T-helper 1 cell treated with Interleukin-12 subunit alpha and Interleukin-12 subunit beta and Interleukin-4 antibody, amounts not matched to agents 30 ng/mL and 1 ng/mL, for 36 hours (primary cell): ENCODE measurements around the gene LPA. TPM values are rescaled to one million over a fixed set of nuclear protein-coding genes. Genes with fewer than 3 reads are reported as not detected.

Experiments
- intact Hi-C: fragments of 100-400 bp; cut with micrococcal nuclease; formaldehyde crosslinking; loops from one replicate; pipeline ENCODE4 v1.15.1; 2024
- total RNA-seq: library from RNA; stranded (reverse); gene quantifications from 2 replicates; pipeline ENCODE4 v1.2.3, GENCODE V29; 2022

The LPA gene
- total RNA-seq, 1 donor from 2014 or later: not detected

- intact Hi-C loops: no loop called here
These were observed 144.9 kb downstream of the LPA start for GRCh38 chr6:160519133-160519532.

- intact Hi-C loops: no loop called here
These were observed 150.2 kb downstream of the LPA start for GRCh38 chr6:160513836-160514235.

- intact Hi-C loops: no loop called here
These were observed 153.0 kb downstream of the LPA start for GRCh38 chr6:160510976-160511617.

- intact Hi-C loops: no loop called here
These were observed 153.9 kb downstream of the LPA start for GRCh38 chr6:160510199-160510598.

- intact Hi-C loops: no loop called here
These were observed 154.5 kb downstream of the LPA start for GRCh38 chr6:160509610-160510009.

GRCh38 chr6:160508599-160508998, 155.5 kb downstream of the LPA start:
- intact Hi-C loops: no loop called here

- intact Hi-C loops: no loop called here
These were observed 156.7 kb downstream of the LPA start for GRCh38 chr6:160507420-160507819.

- intact Hi-C loops: no loop called here
These were observed 158.1 kb downstream of the LPA start for GRCh38 chr6:160505970-160506369.

GRCh38 chr6:160500639-160501038, 163.4 kb downstream of the LPA start:
- intact Hi-C loops: loop anchor here (2.0 kb wide), 1 partner anchor 38 kb away; no protein-coding TSS in a partner anchor

GRCh38 chr6:160494576-160494975, 169.5 kb downstream of the LPA start:
- intact Hi-C loops: no loop called here

GRCh38 chr6:160489091-160489490, 175.0 kb downstream of the LPA start:
- intact Hi-C loops: no loop called here

- intact Hi-C loops: no loop called here
These were observed 177.0 kb downstream of the LPA start for GRCh38 chr6:160487116-160487515.

Other genes starting within 250 kb of the LPA start
- 1.2 TPM in 1 of 2 replicates, not detected in the other for gene PLG, start 38.0 kb upstream of the LPA start, total RNA-seq